Spleen (tissue), 11 donors: ENCODE data around the gene DCST2. TPM values are rescaled to one million over a fixed set of nuclear protein-coding genes. Genes with fewer than 3 reads are reported as not detected.
A peak's percentile ranks its signal among the peaks of the same experiment; 100 is the strongest.

ENCODE experiments used
- DNase-seq: peaks from one replicate; pipeline ENCODE4 v3.0.0-alpha.2; 2020
- H3K27ac ChIP-seq, 8 donors: fragments of 200-600 bp; sonication (generic) in 7 of 8; 1 replicate in 4 of 8; 2 replicates in 4 of 8; pipeline versions ENCODE4 v1.5.0 to v1.8.0; 2016 to 2021; ENCODE audit warnings: inconsistent platforms in 4 of 8, mild to moderate bottlenecking in 4 of 8, moderate library complexity in 1 of 8
- H3K27me3 ChIP-seq, 7 donors: fragments of 200-600 bp; sonication (generic) in 6 of 7; replicated peaks in 1 of 7; 1 replicate in 4 of 7; 2 replicates in 3 of 7; pipeline versions ENCODE4 v1.5.0 to v1.8.0; 2016 to 2021; ENCODE audit warnings: inconsistent platforms in 3 of 7, mild to moderate bottlenecking in 1 of 7
- H3K36me3 ChIP-seq, 6 donors: fragments of 200-600 bp; sonication (generic) in 5 of 6; 1 replicate in 4 of 6; 2 replicates in 2 of 6; pipeline versions ENCODE4 v1.5.0 to v1.8.0; 2016 to 2021; ENCODE audit warnings: inconsistent platforms in 2 of 6
- H3K4me1 ChIP-seq, 6 donors: fragments of 200-600 bp; sonication (generic) in 5 of 6; 1 replicate in 3 of 6; 2 replicates in 3 of 6; pipeline versions ENCODE4 v1.5.0 to v1.8.0; 2016 to 2021; ENCODE audit warnings: inconsistent platforms in 3 of 6
- H3K4me3 ChIP-seq, 8 donors: fragments of 200-600 bp; sonication (generic) in 7 of 8; 1 replicate in 4 of 8; 2 replicates in 4 of 8; pipeline versions ENCODE4 v1.5.0 to v1.8.0; 2016 to 2021; ENCODE audit warnings: inconsistent platforms in 4 of 8, mild to moderate bottlenecking in 4 of 8, moderate library complexity in 2 of 8
- H3K9me3 ChIP-seq, 8 donors: fragments of 200-600 bp; sonication (generic) in 7 of 8; 1 replicate in 4 of 8; 2 replicates in 4 of 8; pipeline versions ENCODE4 v1.5.0 to v1.8.0; 2016 to 2021; ENCODE audit warnings: inconsistent platforms in 4 of 8
- POLR2A ChIP-seq, 3 donors: fragments of 450-650 bp; IDR thresholded peaks; one replicate each; pipeline ENCODE4 v1.5.1; 2017; ENCODE audit warnings: antibody characterized with exemption in 3 of 3, mild to moderate bottlenecking in 1 of 3
- POLR2AphosphoS5 ChIP-seq, 3 donors: sonication (generic); formaldehyde crosslinking; IDR thresholded peaks; one replicate each; pipeline ENCODE4 v1.5.1; 2017; ENCODE audit warnings: antibody characterized with exemption in 3 of 3
- WGBS, 5 donors: extraction: QIAGEN DNeasy Blood & Tissue Kit in 3 of 5; methylation state at CpG; one replicate each; pipeline versions ENCODE4 v1.1.5 to v1.1.7; 2013 to 2018; 5-methylcytosine and 5-hydroxymethylcytosine counted together
- intact Hi-C: fragments of 100-400 bp; cut with DNase I; formaldehyde crosslinking; loops from one replicate; pipeline ENCODE4 v1.15.0; 2023; ENCODE audit warnings: low total_unique reads
- polyA plus RNA-seq, 3 donors: library from polyadenylated mRNA; stranded (reverse); fragments of 200-250 nt; gene quantifications; one replicate each; pipeline ENCODE4 v1.2.1, GENCODE V29; 2013
- total RNA-seq, 7 donors: library from RNA; depleted of rRNA in 3 of 7; stranded (reverse); fragments of >200 nt in 3 of 7; fragmentation: NEBNext Ultra II Directional in 4 of 7; extraction: Animal tissue kit (Norgen Biotek cat#: 25700) in 4 of 7; gene quantifications; one replicate each; pipeline versions ENCODE4 v1.1.0 to v1.2.1, GENCODE V29; 2016 to 2021
- TF ChIP-seq, protein P1 (sequence below), 11 experiments: fragments of 200-600 bp in 7 of 11; fragments of 450-650 bp in 4 of 11; sonication (generic) in 4 of 11; IDR thresholded peaks in 8 of 11; conservative IDR thresholded peaks in 3 of 11; 1 replicate in 7 of 11; 2 replicates in 4 of 11; pipeline versions ENCODE4 v1.4.0 to v1.8.0; 2016 to 2021; ENCODE audit warnings: antibody characterized with exemption in 11 of 11, inconsistent platforms in 4 of 11, mild to moderate bottlenecking in 1 of 11
- donor health status: healthy with polysubstance abuse.
- donor health status: DM: no; HTN: no; CAD: no; lungs with moderate emphysema.
- donor health status: DM: no; HTN: no; CAD: no.
- donor health status: Bipolar disorder and iron deficiency.
- donor health status: healthy.
- donor health status: DM: no; HTN: no; CAD: no.
- donor health status: DM: yes; HTN: yes; CAD: no.

DCST2 gene
- total and polyA plus RNA-seq, 10 donors, result 0.54 to 4.1 (median 1.0) TPM; not detected in 1

DNA sequence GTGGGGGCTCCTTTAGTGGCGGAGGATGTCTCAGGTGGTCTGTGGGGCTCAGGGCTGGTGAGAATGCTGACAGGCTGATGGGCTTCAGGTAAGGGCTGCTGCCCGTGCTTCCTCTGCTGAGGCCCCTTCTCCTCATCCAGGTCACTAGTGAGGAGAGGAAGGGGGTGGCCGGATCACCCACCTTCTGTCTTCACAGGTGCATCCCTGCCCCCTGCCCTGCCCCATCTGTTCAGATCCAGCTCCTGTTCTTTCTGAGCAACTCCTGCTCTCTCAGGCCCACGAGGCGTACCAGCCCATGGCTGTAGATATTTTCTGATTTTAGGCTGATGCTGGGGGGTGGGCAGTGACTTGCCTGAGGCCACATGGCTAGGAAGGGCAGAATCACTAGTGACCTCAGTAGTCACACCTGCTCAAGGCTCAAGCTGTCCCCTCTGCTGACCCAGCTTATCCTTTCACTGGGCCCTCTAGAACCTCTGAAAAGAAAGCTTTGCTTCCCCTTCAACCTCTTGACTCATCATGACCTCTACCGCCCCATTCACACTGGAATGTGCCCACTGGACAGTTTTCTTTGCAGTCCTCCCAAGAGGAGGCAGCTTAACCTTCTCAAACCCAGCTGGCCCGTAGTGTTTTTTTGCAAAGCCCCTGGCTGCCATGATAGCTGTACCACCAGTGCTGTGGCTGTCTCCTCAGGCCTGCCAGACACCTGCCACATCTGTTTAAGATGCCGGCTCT lies 14.8 kb downstream of the DCST2 start:
- intact Hi-C loops, result no loop called here
- Histone ChIP-seq H3K9me3 (no peaks in the 10 kb centered on the region), H3K4me3 (no peak overlapping the region), H3K27me3 (no peaks in the 10 kb centered on the region), H3K4me1 (peaks cover 25 to 69% (median 58%) of the 10 kb centered on the region in 6 donors), H3K27ac (peak overlapping the region in 3 of 8 donors; percentile 88 to 99 (median 95)), H3K36me3 (peaks cover 0 to 32% (median 19%) of the 10 kb centered on the region in 6 donors)
- WGBS, 5 donors, result 78 to 86% (median 84%) methylated on average over 8 of the region's 8 CpGs
- TF ChIP-seq POLR2AphosphoS5 (IDR thresholded peaks at IDR 0.05), result no peak
- TF ChIP-seq, protein P1, sequence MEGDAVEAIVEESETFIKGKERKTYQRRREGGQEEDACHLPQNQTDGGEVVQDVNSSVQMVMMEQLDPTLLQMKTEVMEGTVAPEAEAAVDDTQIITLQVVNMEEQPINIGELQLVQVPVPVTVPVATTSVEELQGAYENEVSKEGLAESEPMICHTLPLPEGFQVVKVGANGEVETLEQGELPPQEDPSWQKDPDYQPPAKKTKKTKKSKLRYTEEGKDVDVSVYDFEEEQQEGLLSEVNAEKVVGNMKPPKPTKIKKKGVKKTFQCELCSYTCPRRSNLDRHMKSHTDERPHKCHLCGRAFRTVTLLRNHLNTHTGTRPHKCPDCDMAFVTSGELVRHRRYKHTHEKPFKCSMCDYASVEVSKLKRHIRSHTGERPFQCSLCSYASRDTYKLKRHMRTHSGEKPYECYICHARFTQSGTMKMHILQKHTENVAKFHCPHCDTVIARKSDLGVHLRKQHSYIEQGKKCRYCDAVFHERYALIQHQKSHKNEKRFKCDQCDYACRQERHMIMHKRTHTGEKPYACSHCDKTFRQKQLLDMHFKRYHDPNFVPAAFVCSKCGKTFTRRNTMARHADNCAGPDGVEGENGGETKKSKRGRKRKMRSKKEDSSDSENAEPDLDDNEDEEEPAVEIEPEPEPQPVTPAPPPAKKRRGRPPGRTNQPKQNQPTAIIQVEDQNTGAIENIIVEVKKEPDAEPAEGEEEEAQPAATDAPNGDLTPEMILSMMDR (IDR thresholded peaks at IDR 0.05 in 8 of 11, conservative IDR thresholded peaks at IDR 0.05 in 3 of 11), result no peak
- TF ChIP-seq POLR2A (IDR thresholded peaks at IDR 0.05), result no peak
- DNase-seq, result no peak

DNA sequence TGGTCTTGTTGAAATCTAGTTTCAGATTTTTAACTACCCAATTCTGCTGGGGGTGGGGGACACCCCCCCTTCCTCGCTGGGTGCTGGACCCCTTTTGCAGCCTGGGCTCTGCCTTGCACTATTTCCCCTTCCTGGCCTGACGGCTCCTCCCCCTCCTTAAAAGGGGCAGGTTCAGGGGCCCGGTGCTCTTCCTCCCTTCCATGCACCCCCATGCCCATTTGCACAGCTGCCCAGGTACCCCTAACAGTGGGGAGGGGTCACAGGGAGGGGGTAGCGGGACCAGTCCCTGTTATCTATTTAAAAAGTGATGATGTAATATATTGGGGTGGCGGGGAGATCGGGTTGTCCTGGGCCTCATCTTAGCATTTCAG lies 15.7 kb downstream of the DCST2 start:
- no peak for TF ChIP-seq POLR2AphosphoS5 (IDR thresholded peaks at IDR 0.05)
- 33 to 46% (median 34%) methylated on average over 6 of the region's 6 CpGs for WGBS, 5 donors
- intact Hi-C loops, result no loop called here
- Histone ChIP-seq H3K4me1 (peaks cover 32 to 76% (median 66%) of the 10 kb centered on the region in 6 donors), H3K9me3 (no peaks in the 10 kb centered on the region), H3K36me3 (peaks cover 0 to 34% (median 19%) of the 10 kb centered on the region in 6 donors), H3K27ac (peak overlapping the region; percentile 78 to 99 (median 87)), H3K27me3 (no peaks in the 10 kb centered on the region), H3K4me3 (peak overlapping the region; percentile 24 to 72 (median 38))
- peak; percentile 82 for DNase-seq

DNA sequence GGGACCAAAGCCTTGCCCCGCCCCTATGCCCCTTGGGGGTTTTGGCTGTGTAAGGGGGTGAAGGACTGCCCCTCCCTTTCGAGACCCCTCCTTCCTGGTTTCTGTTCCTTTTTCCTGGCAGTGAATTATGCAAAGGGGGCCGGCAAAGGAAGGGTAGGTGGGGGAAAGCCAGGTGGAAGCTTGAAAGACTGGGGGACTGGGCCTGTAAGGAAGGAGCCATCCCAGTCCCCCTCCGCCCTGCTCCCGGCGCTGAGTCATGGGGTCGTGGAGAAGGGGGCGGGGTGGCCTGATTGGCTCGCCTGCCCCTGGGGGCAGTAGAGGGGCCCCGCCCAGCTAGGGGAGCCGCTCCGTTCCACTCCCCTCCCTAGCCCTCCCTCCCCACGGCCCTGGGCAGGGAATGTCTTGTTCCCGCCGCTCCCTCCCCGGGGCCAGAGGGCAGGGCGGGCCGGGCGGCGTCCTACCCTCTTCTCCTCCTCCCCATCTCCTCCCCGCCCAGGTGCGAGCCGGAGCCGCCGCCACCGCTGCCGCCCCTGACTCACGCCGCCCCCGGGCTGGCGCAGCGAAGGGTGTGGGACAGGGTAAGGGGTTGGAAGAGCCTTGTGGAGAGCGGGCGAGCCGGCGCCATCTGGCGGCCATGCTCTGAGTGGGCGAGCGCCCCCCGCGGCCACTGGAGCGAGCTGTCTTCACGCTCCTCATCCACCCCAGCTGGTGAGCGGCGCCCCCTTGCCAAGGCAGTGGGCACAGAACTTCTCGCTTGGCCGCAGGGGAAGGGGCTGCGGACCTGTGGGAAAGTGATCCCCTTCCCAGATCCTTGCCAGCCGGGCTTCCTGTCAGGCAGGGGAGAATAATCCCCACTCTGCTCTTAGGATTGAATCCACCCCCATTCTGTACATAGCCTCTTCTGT lies 16.3 kb downstream of the DCST2 start:
- Histone ChIP-seq H3K9me3 (no peaks in the 10 kb centered on the region), H3K27ac (peak overlapping the region; percentile 78 to 99 (median 87)), H3K27me3 (no peaks in the 10 kb centered on the region), H3K4me3 (peak overlapping the region; percentile 24 to 72 (median 38)), H3K4me1 (peaks cover 39 to 77% (median 73%) of the 10 kb centered on the region in 6 donors), H3K36me3 (peaks cover 0 to 34% (median 19%) of the 10 kb centered on the region in 6 donors)
- intact Hi-C loops, result no loop called here
- TF ChIP-seq POLR2A (IDR thresholded peaks at IDR 0.05), result no peak
- peak; percentile 89 to 95 (median 90) for TF ChIP-seq POLR2AphosphoS5 (IDR thresholded peaks at IDR 0.05)
- TF ChIP-seq, protein P1 (IDR thresholded peaks at IDR 0.05 in 8 of 11, conservative IDR thresholded peaks at IDR 0.05 in 3 of 11), result peak; percentile 97 to 100 (median 99)
- 2 to 10% (median 4%) methylated on average over 13 to 49 of the region's 49 CpGs for WGBS, 5 donors
- DNase-seq, result peak; percentile 97

DNA sequence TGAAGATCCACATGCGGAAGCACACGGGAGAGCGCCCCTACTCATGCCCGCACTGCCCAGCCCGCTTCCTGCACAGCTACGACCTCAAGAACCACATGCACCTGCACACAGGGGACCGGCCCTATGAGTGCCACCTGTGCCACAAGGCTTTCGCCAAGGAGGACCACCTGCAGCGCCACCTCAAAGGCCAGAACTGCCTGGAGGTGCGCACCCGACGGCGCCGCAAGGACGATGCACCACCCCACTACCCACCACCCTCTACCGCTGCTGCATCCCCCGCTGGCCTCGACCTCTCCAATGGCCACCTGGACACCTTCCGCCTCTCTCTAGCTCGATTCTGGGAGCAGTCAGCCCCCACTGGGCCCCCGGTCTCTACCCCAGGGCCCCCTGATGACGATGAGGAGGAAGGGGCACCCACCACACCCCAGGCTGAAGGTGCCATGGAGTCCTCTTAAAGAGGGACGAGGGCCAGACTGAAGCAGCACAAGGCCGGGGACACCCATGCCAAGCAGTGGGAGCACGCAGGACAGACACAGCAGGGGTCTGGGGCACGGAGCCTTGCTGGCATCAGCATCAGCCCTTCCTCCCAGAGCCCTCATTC lies 17.2 kb downstream of the DCST2 start:
- Histone ChIP-seq H3K4me3 (peak overlapping the region in 2 of 8 donors; percentile 49 to 72), H3K36me3 (peaks cover 0 to 39% (median 19%) of the 10 kb centered on the region in 6 donors), H3K27ac (peak overlapping the region; percentile 78 to 99 (median 87)), H3K9me3 (no peaks in the 10 kb centered on the region), H3K4me1 (peaks cover 47 to 87% (median 82%) of the 10 kb centered on the region in 6 donors), H3K27me3 (no peaks in the 10 kb centered on the region)
- peak; percentile 88 for DNase-seq
- 47 to 65% (median 63%) methylated on average over 21 to 26 of the region's 26 CpGs for WGBS, 5 donors
- intact Hi-C loops, result no loop called here
- TF ChIP-seq POLR2AphosphoS5 (IDR thresholded peaks at IDR 0.05) (peak; percentile 81 to 91 (median 81)), POLR2A (IDR thresholded peaks at IDR 0.05) (no peak)
- TF ChIP-seq, protein P1 (IDR thresholded peaks at IDR 0.05 in 8 of 11, conservative IDR thresholded peaks at IDR 0.05 in 3 of 11), result no peak
